IMR-90 (cell line): ENCODE results near the gene DYRK2. TPM values are rescaled to one million over a fixed set of nuclear protein-coding genes. Genes with fewer than 3 reads are reported as not detected.
A peak's percentile ranks its signal among the peaks of the same experiment; 100 is the strongest.

ENCODE experiments used
- ATAC-seq: fragments of 200-7000 bp; cut with Tn5 transposase; 2 replicates; pipeline ENCODE4 v1.9.1; 2020; ENCODE audit warnings: low read depth, mild to moderate bottlenecking, moderate library complexity
- BruUV-seq: library from RNA; stranded (reverse); fragments of 400-500 nt; replicated peaks from 2 replicates; lab custom pipeline; 2021; lab: Mats Ljungman, UMichigan
- CTCF ChIA-PET: fragments of 300-600 bp; formaldehyde crosslinking; extraction: SDS; loops from one replicate; lab custom pipeline; 2021; ENCODE audit warnings: antibody characterized with exemption; lab: Yijun Ruan, JAX
- POLR2A ChIA-PET: fragments of 300-600 bp; sonication (Branson Sonifier 250); formaldehyde crosslinking; loops from one replicate; lab custom pipeline; 2022; ENCODE audit warnings: antibody characterized with exemption; ENCODE audit not compliant: unreplicated experiment; lab: Charles Lee
- DNase-seq: peaks from one replicate; pipeline ENCODE4 v3.0.0; 2013
- H2AFZ ChIP-seq: replicated peaks from 2 replicates; pipeline ENCODE3; 2013; ENCODE audit warnings: low read length, mild to moderate bottlenecking; ENCODE audit not compliant: poor library complexity
- H2AK5ac ChIP-seq: 2 replicates; pipeline ENCODE4 v1.6.1; 2013; ENCODE audit warnings: low read depth, low read length, inconsistent platforms
- H2AK9ac ChIP-seq: replicated peaks from 2 replicates; pipeline ENCODE3; 2013; ENCODE audit warnings: mild to moderate bottlenecking, low read depth, low read length, moderate library complexity; ENCODE audit not compliant: poor library complexity
- H2BK120ac ChIP-seq: 2 replicates; pipeline ENCODE4 v1.6.1; 2013; ENCODE audit warnings: low read depth, low read length, inconsistent platforms
- H2BK15ac ChIP-seq: 3 replicates; pipeline ENCODE4 v1.6.1; 2013; ENCODE audit warnings: low read depth, low read length, inconsistent platforms
- H2BK20ac ChIP-seq: 2 replicates; pipeline ENCODE4 v1.6.1; 2013; ENCODE audit warnings: low read depth, mild to moderate bottlenecking, inconsistent platforms, low read length, moderate library complexity
- H2BK5ac ChIP-seq: 2 replicates; pipeline ENCODE4 v1.6.1; 2013; ENCODE audit warnings: mild to moderate bottlenecking, low read depth, low read length, inconsistent platforms; ENCODE audit not compliant: poor library complexity, severe bottlenecking
- H3K14ac ChIP-seq: replicated peaks from 2 replicates; pipeline ENCODE4 v1.6.1; 2013; ENCODE audit warnings: low read depth, low read length, inconsistent platforms
- H3K18ac ChIP-seq: 2 replicates; pipeline ENCODE4 v1.6.1; 2013; ENCODE audit warnings: low read depth, low read length, control low read depth
- H3K23ac ChIP-seq: 2 replicates; pipeline ENCODE4 v1.6.1; 2013; ENCODE audit warnings: low read depth, low read length, inconsistent platforms
- H3K27ac ChIP-seq: 2 replicates; pipeline ENCODE4 v1.5.1; 2013; ENCODE audit warnings: mild to moderate bottlenecking, control low read depth, low read length; ENCODE audit not compliant: insufficient read depth
- H3K27me3 ChIP-seq: 2 replicates; pipeline ENCODE4 v1.6.1; 2013; ENCODE audit warnings: low read length; ENCODE audit not compliant: control insufficient read depth, insufficient read depth
- H3K36me3 ChIP-seq: 2 replicates; pipeline ENCODE4 v1.6.1; 2013; ENCODE audit warnings: low read length, mixed read lengths; ENCODE audit not compliant: control insufficient read depth, insufficient read depth
- H3K4ac ChIP-seq: 2 replicates; pipeline ENCODE4 v1.6.1; 2013; ENCODE audit warnings: low read depth, low read length, inconsistent platforms
- H3K4me1 ChIP-seq: 2 replicates; pipeline ENCODE4 v1.6.1; 2013; ENCODE audit warnings: low read length, mixed read lengths; ENCODE audit not compliant: control insufficient read depth, insufficient read depth
- H3K4me2 ChIP-seq: 2 replicates; pipeline ENCODE4 v1.6.1; 2013; ENCODE audit warnings: low read depth, mild to moderate bottlenecking, control low read depth, low read length, moderate library complexity
- H3K4me3 ChIP-seq: 2 replicates; pipeline ENCODE4 v1.5.1; 2013; ENCODE audit warnings: low read depth, mild to moderate bottlenecking, control low read depth, low read length, moderate library complexity; ENCODE audit not compliant: insufficient read depth
- H3K56ac ChIP-seq: 2 replicates; pipeline ENCODE4 v1.6.1; 2013; ENCODE audit warnings: low read length, inconsistent platforms; ENCODE audit not compliant: insufficient read depth; ENCODE audit errors: extremely low read depth
- H3K79me1 ChIP-seq, 2 experiments: 2 replicates each; pipeline ENCODE4 v1.6.1; 2013; ENCODE audit warnings: low read length in 2 of 2, inconsistent platforms in 1 of 2, low read depth in 1 of 2
- H3K9ac ChIP-seq: 2 replicates; pipeline ENCODE4 v1.6.1; 2013; ENCODE audit warnings: low read depth, low read length, control low read depth
- H3K9me1 ChIP-seq: 2 replicates; pipeline ENCODE4 v1.6.1; 2013; ENCODE audit warnings: low read length, inconsistent platforms; ENCODE audit not compliant: insufficient read depth
- H3K9me3 ChIP-seq: 2 replicates; pipeline ENCODE4 v1.6.1; 2013; ENCODE audit warnings: low read length; ENCODE audit not compliant: control insufficient read depth, insufficient read depth
- H4K20me1 ChIP-seq: 2 replicates; pipeline ENCODE4 v1.6.1; 2013; ENCODE audit warnings: low read length, inconsistent platforms; ENCODE audit not compliant: insufficient read depth
- H4K5ac ChIP-seq: 2 replicates; pipeline ENCODE4 v1.6.1; 2013; ENCODE audit warnings: mild to moderate bottlenecking, low read depth, low read length, control low read depth
- H4K8ac ChIP-seq, 2 experiments: 2 replicates each; pipeline ENCODE4 v1.6.1; 2013; ENCODE audit warnings: low read depth in 2 of 2, low read length in 2 of 2, control low read depth in 1 of 2, inconsistent platforms in 1 of 2
- H4K91ac ChIP-seq: 2 replicates; pipeline ENCODE4 v1.6.1; 2013; ENCODE audit warnings: low read depth, low read length, inconsistent platforms; ENCODE audit not compliant: insufficient read depth
- BHLHE40 ChIP-seq: fragments of 150-350 bp; IDR thresholded peaks from 2 replicates; pipeline ENCODE4 v1.6.1; 2016; ENCODE audit warnings: mild to moderate bottlenecking, low read depth, low read length
- CHD1 ChIP-seq: IDR thresholded peaks from 2 replicates; pipeline ENCODE4 v1.6.1; 2012; ENCODE audit warnings: low read depth, low read length, improper control_type of control experiment
- CTCF ChIP-seq: conservative IDR thresholded peaks from 2 replicates; pipeline ENCODE4 v1.5.1; 2012; ENCODE audit warnings: mild to moderate bottlenecking, low read depth, low read length, improper control_type of control experiment
- NFE2L2 ChIP-seq: fragments of 150-350 bp; IDR thresholded peaks from 2 replicates; pipeline ENCODE4 v1.6.1; 2016; ENCODE audit warnings: low read depth, mild to moderate bottlenecking, low read length
- RAD21 ChIP-seq: IDR thresholded peaks from 2 replicates; pipeline ENCODE4 v1.6.1; 2012; ENCODE audit warnings: low read length, improper control_type of control experiment
- SMC3 ChIP-seq: fragments of 150-350 bp; IDR thresholded peaks from 2 replicates; pipeline ENCODE4 v1.6.1; 2016; ENCODE audit warnings: low read depth, mild to moderate bottlenecking, antibody characterized with exemption, low read length, moderate library complexity
- WGBS, 2 experiments: methylation state at CpG; one replicate each; pipeline versions ENCODE4 v1.1.5 to v1.1.7; 2013; ENCODE audit warnings: missing lambda C conversion rate in 2 of 2; ENCODE audit not compliant: insufficient read length in 1 of 2; ENCODE audit errors: extremely low coverage in 2 of 2; 5-methylcytosine and 5-hydroxymethylcytosine counted together
- dilution Hi-C: fragments of 300-500 bp; cut with HindIII; formaldehyde crosslinking; loops from one replicate; pipeline ENCODE4 v1.14.3; 2018; ENCODE audit warnings: low sequenced_read_pairs; ENCODE audit not compliant: unreplicated experiment
- in situ Hi-C: fragments of 300-500 bp; cut with MboI; formaldehyde crosslinking; loops from 3 replicates; pipeline ENCODE4 v1.14.3; 2019; ENCODE audit warnings: low sequenced_read_pairs, inconsistent platforms, mixed read lengths
- intact Hi-C: fragments of 100-400 bp; cut with micrococcal nuclease; formaldehyde crosslinking; loops from 2 replicates; pipeline ENCODE4 v1.10.0; 2022
- polyA plus RNA-seq, 3 experiments: library from polyadenylated mRNA; depleted of rRNA; stranded (reverse); fragments of >200 nt; gene quantifications; 2 replicates each; pipeline ENCODE4 v1.2.3, GENCODE V29; 2012; ENCODE audit warnings: low replicate concordance in 1 of 3
- total RNA-seq: library from RNA; depleted of rRNA; stranded (reverse); fragments of >200 nt; gene quantifications from 2 replicates; pipeline ENCODE4 v1.2.3, GENCODE V29; 2012

DYRK2 gene
- total and polyA plus RNA-seq, 2 of the 4 experiments (the other 2 are of a cell fraction) = 16.3 to 23.1 TPM

GRCh38 chr12:67651132-67651695 is 2.7 kb downstream of the DYRK2 start:
- TF ChIP-seq SMC3 (peak; percentile 33; the same call in 1 of the 2 replicates), RAD21 (peak; percentile 59), CTCF (peak; percentile 42), NFE2L2 (no peak), CHD1 (no peak), BHLHE40 (no peak)
- Histone ChIP-seq H3K36me3 (no peaks in the 10 kb centered on the region; the same call in 1 of the 2 replicates), H2AK9ac (no peak overlapping the region), H3K23ac (peak overlapping the region; percentile 93), H3K9me3 (no peaks in the 10 kb centered on the region), H3K14ac (peak overlapping the region; percentile 99), H3K27ac (no peak overlapping the region), H3K4me3 (peak overlapping the region; percentile 100), H4K5ac (no peak overlapping the region), H3K18ac (peak overlapping the region; percentile 9; the same call in 1 of the 2 replicates), H3K4ac (0 out of 2 replicates have a peak overlapping the region, but pooled peaks have one; percentile 8), H2AK5ac (no peak overlapping the region), H3K56ac (no peak overlapping the region), H2BK120ac (0 out of 2 replicates have a peak overlapping the region, but pooled peaks have one; percentile 19), H3K9me1 (peaks cover 13% of the 10 kb centered on the region), H3K27me3 (no peaks in the 10 kb centered on the region), H4K20me1 (peaks cover 44% of the 10 kb centered on the region), H3K4me2 (peak overlapping the region; percentile 94), H2BK5ac (peak overlapping the region; percentile 95), H4K91ac (no peak overlapping the region), H2AFZ (no peak overlapping the region), H3K79me1 (peaks cover 9 to 52% of the 10 kb centered on the region in 2 experiments), H3K9ac (peak overlapping the region; percentile 81), H4K8ac (no peak overlapping the region), H2BK15ac (no peak overlapping the region), H3K4me1 (peaks cover 7% of the 10 kb centered on the region), H2BK20ac (no peak overlapping the region; the same call in 1 of the 2 replicates)
- CTCF ChIA-PET = no interaction called here
- WGBS, 2 experiments = no CpG with 5 or more reads among the region's 5 CpGs
- POLR2A ChIA-PET = no interaction called here
- DNase-seq = peak; percentile 59
- dilution Hi-C loops (no loop called here), intact Hi-C loops (loop anchor here (1.0 kb wide), 1 partner anchor 292 kb away; no protein-coding TSS in a partner anchor), in situ Hi-C loops (loop anchor here (5.0 to 10.0 kb wide), 3 partner anchors 216 to 296 kb away; no protein-coding TSS in a partner anchor)
- no TSS peak for BruUV-seq
- no peak for ATAC-seq
